SK-N-SH (cell line): Measurements from ENCODE around the gene IL3. TPM values are rescaled to one million over a fixed set of nuclear protein-coding genes. Genes with fewer than 3 reads are reported as not detected.

Experiments
- CTCF ChIA-PET: fragments of 300-600, 350-600 bp; formaldehyde crosslinking; extraction: SDS; loops from one replicate; lab custom pipeline; 2021; lab: Yijun Ruan, JAX
- POLR2A ChIA-PET: fragments of 350-600 bp; sonication (Branson Sonifier 250); formaldehyde crosslinking; extraction: SDS; loops from one replicate; lab custom pipeline; 2020; ENCODE audit warnings: antibody characterized with exemption, inconsistent platforms; lab: Yijun Ruan, JAX
- DNase-seq: peaks from one replicate; pipeline ENCODE4 v3.0.0; 2012
- H2AFZ ChIP-seq: fragments of 200-600 bp; sonication (generic); 2 replicates; pipeline ENCODE4 v1.8.1; 2016; ENCODE audit warnings: antibody characterized with exemption, mild to moderate bottlenecking, low read depth
- H3F3A ChIP-seq: fragments of 200-600 bp; sonication (generic); replicated peaks from 2 replicates; pipeline ENCODE3; 2016; ENCODE audit warnings: antibody characterized with exemption, mild to moderate bottlenecking; ENCODE audit not compliant: insufficient read depth
- H3K27ac ChIP-seq, 2 experiments: fragments of 200-500 bp in 1 of 2; fragments of 200-600 bp in 1 of 2; sonication (Bioruptor generic) in 1 of 2; sonication (generic), shearing (Covaris generic) in 1 of 2; 2 replicates each; pipeline versions ENCODE4 v1.5.1 to v1.6.1; 2014 to 2016; ENCODE audit warnings: low read depth in 2 of 2, inconsistent platforms in 1 of 2, low read length in 1 of 2, mild to moderate bottlenecking in 1 of 2, mixed read lengths in 1 of 2
- H3K27me3 ChIP-seq: fragments of 200-600 bp; sonication (generic), shearing (Covaris generic); 2 replicates; pipeline ENCODE4 v1.6.1; 2016; ENCODE audit warnings: mixed run types; ENCODE audit not compliant: insufficient read depth
- H3K36me3 ChIP-seq, 2 experiments: fragments of 200-500 bp in 1 of 2; fragments of 200-600 bp in 1 of 2; sonication (Bioruptor generic) in 1 of 2; sonication (generic) in 1 of 2; replicated peaks in 1 of 2; 2 replicates each; pipeline versions ENCODE3 to v1.5.1; 2014 to 2016; ENCODE audit warnings: low read length in 1 of 2, mild to moderate bottlenecking in 1 of 2; ENCODE audit not compliant: insufficient read depth in 2 of 2, control insufficient read depth in 1 of 2
- H3K4me1 ChIP-seq, 2 experiments: fragments of 200-500 bp in 1 of 2; fragments of 200-600 bp in 1 of 2; sonication (Bioruptor generic) in 1 of 2; sonication (generic), shearing (Covaris generic) in 1 of 2; 2 replicates each; pipeline versions ENCODE4 v1.5.1 to v1.6.1; 2014 to 2016; ENCODE audit warnings: low read depth in 1 of 2, low read length in 1 of 2, mixed run types in 1 of 2; ENCODE audit not compliant: insufficient read depth in 2 of 2, control insufficient read depth in 1 of 2
- H3K4me2 ChIP-seq: fragments of 200-600 bp; sonication (generic), shearing (Covaris generic); 2 replicates; pipeline ENCODE4 v1.6.1; 2017; ENCODE audit warnings: mixed run types
- H3K4me3 ChIP-seq, 2 experiments: fragments of 200-500 bp in 1 of 2; fragments of 200-600 bp in 1 of 2; sonication (Bioruptor generic) in 1 of 2; sonication (generic), shearing (Covaris generic) in 1 of 2; 2 replicates each; pipeline versions ENCODE4 v1.5.1 to v1.8.1; 2014 to 2016; ENCODE audit warnings: low read depth in 2 of 2, inconsistent platforms in 1 of 2, low read length in 1 of 2, mild to moderate bottlenecking in 1 of 2, mixed read lengths in 1 of 2, moderate library complexity in 1 of 2
- H3K79me2 ChIP-seq: fragments of 200-600 bp; sonication (generic); 2 replicates; pipeline ENCODE4 v1.8.1; 2017; ENCODE audit warnings: mild to moderate bottlenecking; ENCODE audit not compliant: insufficient read depth
- H3K9ac ChIP-seq: fragments of 200-600 bp; sonication (generic); 2 replicates; pipeline ENCODE4 v1.6.1; 2017; ENCODE audit warnings: mixed run types
- H3K9me2 ChIP-seq: fragments of 200-600 bp; sonication (generic); 2 replicates; pipeline ENCODE4 v1.6.1; 2017; ENCODE audit warnings: mixed run types
- H3K9me3 ChIP-seq: fragments of 200-600 bp; sonication (generic); 2 replicates; pipeline ENCODE4 v1.6.1; 2017; ENCODE audit warnings: mixed run types, mild to moderate bottlenecking, moderate library complexity
- H4K20me1 ChIP-seq: fragments of 200-600 bp; sonication (generic); 2 replicates; pipeline ENCODE4 v1.6.1; 2017; ENCODE audit warnings: mild to moderate bottlenecking, mixed run types; ENCODE audit not compliant: insufficient read depth
- ELF1 ChIP-seq: IDR thresholded peaks from 2 replicates; pipeline ENCODE4 v1.4.0; 2012
- RFX5 ChIP-seq: IDR thresholded peaks from 2 replicates; pipeline ENCODE4 v1.6.1; 2012; ENCODE audit warnings: mild to moderate bottlenecking, improper control_type of control experiment, low read length
- RXRA ChIP-seq: IDR thresholded peaks from 2 replicates; pipeline ENCODE4 v1.4.0; 2012; ENCODE audit warnings: low read depth, mild to moderate bottlenecking, borderline replicate concordance
- TCF12 ChIP-seq: IDR thresholded peaks from 2 replicates; pipeline ENCODE4 v1.4.0; 2012
- YY1 ChIP-seq: IDR thresholded peaks from 2 replicates; pipeline ENCODE4 v1.4.0; 2012; ENCODE audit warnings: low read depth, mild to moderate bottlenecking
- WGBS: methylation state at CpG from one replicate; pipeline ENCODE4 v1.1.6; 2017; ENCODE audit warnings: low lambda C conversion rate; 5-methylcytosine and 5-hydroxymethylcytosine counted together
- polyA plus RNA-seq, 3 experiments: library from polyadenylated mRNA; depleted of rRNA; stranded (reverse); fragments of >200 nt; gene quantifications; 2 replicates each; pipeline ENCODE4 v1.2.3, GENCODE V29; 2012
- TF ChIP-seq, protein P1 (sequence below): IDR thresholded peaks from 2 replicates; pipeline ENCODE4 v1.4.0; 2012; ENCODE audit warnings: low read depth, borderline replicate concordance
- TF ChIP-seq, protein P2 (sequence below): fragments of 200-600 bp; sonication (generic); IDR thresholded peaks from 2 replicates; pipeline ENCODE4 v1.6.1; 2017; ENCODE audit warnings: antibody characterized with exemption, mild to moderate bottlenecking, moderate library complexity

Gene IL3
- polyA plus RNA-seq, 1 of the 3 experiments (the other 2 are of a cell fraction) = not detected

- Histone ChIP-seq H3K4me2 (no peak overlapping the region), H3K9me3 (no peaks in the 10 kb centered on the region), H3K4me3 (no peak overlapping the region), H3K4me1 (peaks cover 0 to 2% of the 10 kb centered on the region in 2 experiments; a peak in 1 of 4 replicates), H4K20me1 (no peaks in the 10 kb centered on the region), H3K9me2 (no peaks in the 10 kb centered on the region), H3K27ac (no peak overlapping the region), H2AFZ (no peak overlapping the region), H3F3A (no peaks in the 10 kb centered on the region), H3K9ac (no peak overlapping the region), H3K79me2 (no peaks in the 10 kb centered on the region)
- no peak for DNase-seq
- CTCF ChIA-PET = interaction anchor here (0.9 kb wide), 1 partner anchor 37 kb away, joined by 3 read pairs; no protein-coding TSS in a partner anchor
- TF ChIP-seq TCF12 (no peak), RFX5 (no peak), YY1 (no peak)
- TF ChIP-seq, protein P1, sequence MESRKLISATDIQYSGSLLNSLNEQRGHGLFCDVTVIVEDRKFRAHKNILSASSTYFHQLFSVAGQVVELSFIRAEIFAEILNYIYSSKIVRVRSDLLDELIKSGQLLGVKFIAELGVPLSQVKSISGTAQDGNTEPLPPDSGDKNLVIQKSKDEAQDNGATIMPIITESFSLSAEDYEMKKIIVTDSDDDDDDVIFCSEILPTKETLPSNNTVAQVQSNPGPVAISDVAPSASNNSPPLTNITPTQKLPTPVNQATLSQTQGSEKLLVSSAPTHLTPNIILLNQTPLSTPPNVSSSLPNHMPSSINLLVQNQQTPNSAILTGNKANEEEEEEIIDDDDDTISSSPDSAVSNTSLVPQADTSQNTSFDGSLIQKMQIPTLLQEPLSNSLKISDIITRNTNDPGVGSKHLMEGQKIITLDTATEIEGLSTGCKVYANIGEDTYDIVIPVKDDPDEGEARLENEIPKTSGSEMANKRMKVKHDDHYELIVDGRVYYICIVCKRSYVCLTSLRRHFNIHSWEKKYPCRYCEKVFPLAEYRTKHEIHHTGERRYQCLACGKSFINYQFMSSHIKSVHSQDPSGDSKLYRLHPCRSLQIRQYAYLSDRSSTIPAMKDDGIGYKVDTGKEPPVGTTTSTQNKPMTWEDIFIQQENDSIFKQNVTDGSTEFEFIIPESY = no peak
- TF ChIP-seq, all 33 proteins: peak for 0
- Histone ChIP-seq H3K27me3 (no peaks in the 10 kb centered on the region), H3K36me3 (no peaks in the 10 kb centered on the region)
- WGBS = 50% methylated on average over 6 of the region's 7 CpGs
- POLR2A ChIA-PET = no interaction called here
Measured at GRCh38 chr5:132025403-132025971, 35.0 kb upstream of the IL3 start.

- no peaks in the 10 kb centered on the region for H3K9me3 ChIP-seq
- DNase-seq = no peak
- ChIA-PET POLR2A (no interaction called here), CTCF (no interaction called here)
- 49% methylated on average over 2 of the region's 5 CpGs for whole genome bisulfite sequencing
- H3F3A ChIP-seq = no peaks in the 10 kb centered on the region
- no peaks in the 10 kb centered on the region for H4K20me1 ChIP-seq
- H3K79me2 ChIP-seq = no peaks in the 10 kb centered on the region
- no peaks in the 10 kb centered on the region for H3K9me2 ChIP-seq
- H3K9ac ChIP-seq = no peak overlapping the region
- H3K4me2 ChIP-seq = no peak overlapping the region
- no peak overlapping the region for H3K27ac ChIP-seq
- no peak overlapping the region for H3K4me3 ChIP-seq
- TF ChIP-seq RXRA = no peak
- H3K27me3 ChIP-seq = no peaks in the 10 kb centered on the region
- no peak overlapping the region for H2AFZ ChIP-seq
- peaks cover 0 to 2% of the 10 kb centered on the region in 2 experiments; a peak in 1 of 4 replicates for H3K4me1 ChIP-seq
- H3K36me3 ChIP-seq = no peaks in the 10 kb centered on the region
Measured at GRCh38 chr5:132026516-132027008, 33.9 kb upstream of the IL3 start.

- Histone ChIP-seq H3K9me3 (no peaks in the 10 kb centered on the region), H3F3A (no peaks in the 10 kb centered on the region), H4K20me1 (no peaks in the 10 kb centered on the region), H3K4me1 (peaks cover 0 to 2% of the 10 kb centered on the region in 2 experiments; a peak in 1 of 4 replicates), H3K4me2 (no peak overlapping the region), H3K9me2 (no peaks in the 10 kb centered on the region), H3K27me3 (no peaks in the 10 kb centered on the region), H2AFZ (no peak overlapping the region), H3K9ac (no peak overlapping the region), H3K27ac (no peak overlapping the region), H3K36me3 (no peaks in the 10 kb centered on the region), H3K4me3 (no peak overlapping the region), H3K79me2 (no peaks in the 10 kb centered on the region)
- CTCF ChIA-PET = no interaction called here
- DNase-seq = no peak
- TF ChIP-seq ELF1 = no peak
- TF ChIP-seq, protein P1 = no peak
- TF ChIP-seq, protein P2, sequence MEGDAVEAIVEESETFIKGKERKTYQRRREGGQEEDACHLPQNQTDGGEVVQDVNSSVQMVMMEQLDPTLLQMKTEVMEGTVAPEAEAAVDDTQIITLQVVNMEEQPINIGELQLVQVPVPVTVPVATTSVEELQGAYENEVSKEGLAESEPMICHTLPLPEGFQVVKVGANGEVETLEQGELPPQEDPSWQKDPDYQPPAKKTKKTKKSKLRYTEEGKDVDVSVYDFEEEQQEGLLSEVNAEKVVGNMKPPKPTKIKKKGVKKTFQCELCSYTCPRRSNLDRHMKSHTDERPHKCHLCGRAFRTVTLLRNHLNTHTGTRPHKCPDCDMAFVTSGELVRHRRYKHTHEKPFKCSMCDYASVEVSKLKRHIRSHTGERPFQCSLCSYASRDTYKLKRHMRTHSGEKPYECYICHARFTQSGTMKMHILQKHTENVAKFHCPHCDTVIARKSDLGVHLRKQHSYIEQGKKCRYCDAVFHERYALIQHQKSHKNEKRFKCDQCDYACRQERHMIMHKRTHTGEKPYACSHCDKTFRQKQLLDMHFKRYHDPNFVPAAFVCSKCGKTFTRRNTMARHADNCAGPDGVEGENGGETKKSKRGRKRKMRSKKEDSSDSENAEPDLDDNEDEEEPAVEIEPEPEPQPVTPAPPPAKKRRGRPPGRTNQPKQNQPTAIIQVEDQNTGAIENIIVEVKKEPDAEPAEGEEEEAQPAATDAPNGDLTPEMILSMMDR = no peak
- TF ChIP-seq, all 33 proteins: peak for 0
- POLR2A ChIA-PET = no interaction called here
- 17% methylated on average over 2 of the region's 2 CpGs for WGBS
Measured at GRCh38 chr5:132027027-132027426, 33.4 kb upstream of the IL3 start.
